Measurements from ENCODE around the gene COMMD4.
"Not testable (repeated sequence)": the region's sequence is repeated elsewhere in the genome, so short reads cannot be mapped to it uniquely, and the experiment has no call there.

Gene COMMD4

DNA sequence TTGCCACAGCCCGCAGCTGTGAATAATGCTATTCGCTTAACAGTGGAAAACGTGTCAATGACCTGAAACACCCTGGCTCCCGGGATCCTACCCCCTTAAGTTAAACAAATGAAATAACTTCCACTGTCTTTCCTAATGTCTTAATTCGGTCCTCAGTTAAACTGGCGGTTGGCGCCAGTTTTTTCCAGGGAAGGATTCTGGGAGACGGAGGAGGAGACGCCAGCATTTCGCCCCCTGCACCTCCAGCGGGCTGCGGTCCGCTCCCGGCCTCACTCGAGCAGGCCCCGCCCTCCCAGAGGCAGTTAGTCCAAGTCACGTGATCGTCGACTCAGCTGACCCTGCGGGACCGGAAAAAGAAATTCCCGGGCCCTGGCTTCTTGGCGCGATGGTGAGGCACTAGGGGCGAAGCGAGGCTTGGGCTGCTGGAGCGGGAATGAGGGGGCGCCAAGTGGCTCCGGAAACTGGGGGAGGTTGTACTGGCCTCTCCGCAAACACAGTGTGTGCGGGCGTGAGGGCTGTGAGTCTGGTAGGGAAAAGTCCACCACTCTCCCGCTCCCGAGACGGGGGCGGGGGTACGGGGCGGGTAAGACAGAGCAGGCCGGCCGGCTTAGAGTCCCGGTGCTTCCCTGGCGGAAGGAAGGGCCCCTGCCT is at the start of gene COMMD4:
Gene COMMD4 (plus strand): TSS at position 359 of the 651 bp plus-strand sequence. CDS start 27 bp downstream, at position 386.
- DNase-seq = peak; percentile 96

DNA sequence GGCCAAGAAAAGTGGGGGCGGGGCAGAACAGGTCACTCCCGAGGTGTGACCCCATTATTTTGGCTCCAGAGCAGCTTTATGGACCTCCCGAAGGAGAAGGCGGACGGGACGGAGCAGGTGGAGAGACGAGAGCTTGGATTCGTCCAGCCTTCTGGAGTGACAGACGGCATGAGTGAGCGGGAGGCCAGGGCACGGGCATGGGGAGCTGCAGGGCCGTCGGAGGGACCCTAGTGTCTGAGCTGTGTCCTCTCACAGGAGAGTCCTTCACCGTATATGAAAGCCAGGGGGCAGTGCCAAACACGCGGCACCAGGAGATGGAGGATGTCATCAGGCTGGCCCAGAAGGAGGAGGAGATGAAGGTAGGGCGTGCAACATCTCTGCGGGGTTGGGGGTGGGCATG is 42.2 kb upstream of the COMMD4 start:
- DNase-seq = not testable (repeated sequence)

DNA sequence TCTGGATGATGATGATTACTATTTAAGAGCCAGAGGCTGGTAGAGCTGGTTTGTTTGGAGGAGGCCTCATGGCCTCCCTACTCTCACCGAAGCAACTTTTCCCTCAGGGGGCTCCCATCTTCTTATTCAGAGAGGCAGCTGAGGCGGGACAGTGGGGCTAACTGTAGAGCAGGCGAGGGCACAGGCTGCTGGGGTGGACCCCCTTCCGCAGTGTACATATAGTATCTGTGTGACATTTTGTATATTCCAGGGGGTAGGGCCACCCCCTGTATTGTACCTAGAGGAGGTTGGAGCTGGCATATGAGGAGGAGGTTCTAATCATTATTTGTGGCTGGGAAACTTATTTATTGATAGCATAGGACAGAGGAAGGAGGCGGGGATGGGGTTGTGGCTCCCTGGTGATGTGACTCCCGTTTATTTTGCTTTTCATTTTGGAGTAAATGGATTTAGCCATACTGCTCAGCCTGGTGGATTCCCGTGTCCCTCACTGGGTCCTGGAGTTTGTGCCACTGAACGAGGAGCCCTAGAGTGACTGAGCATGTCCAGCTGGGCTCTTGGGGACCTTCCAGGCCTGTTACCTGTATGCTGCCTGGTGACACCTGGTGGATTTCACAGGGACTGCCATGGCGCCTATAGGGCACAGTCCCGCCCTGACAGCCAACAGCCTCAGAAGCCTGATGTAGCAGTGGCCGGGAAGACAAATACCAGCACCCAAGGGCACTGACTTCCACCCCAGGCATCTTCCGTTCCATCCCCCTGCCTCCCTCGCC is 37.1 kb upstream of the COMMD4 start:
- DNase-seq = not testable (repeated sequence)

DNA sequence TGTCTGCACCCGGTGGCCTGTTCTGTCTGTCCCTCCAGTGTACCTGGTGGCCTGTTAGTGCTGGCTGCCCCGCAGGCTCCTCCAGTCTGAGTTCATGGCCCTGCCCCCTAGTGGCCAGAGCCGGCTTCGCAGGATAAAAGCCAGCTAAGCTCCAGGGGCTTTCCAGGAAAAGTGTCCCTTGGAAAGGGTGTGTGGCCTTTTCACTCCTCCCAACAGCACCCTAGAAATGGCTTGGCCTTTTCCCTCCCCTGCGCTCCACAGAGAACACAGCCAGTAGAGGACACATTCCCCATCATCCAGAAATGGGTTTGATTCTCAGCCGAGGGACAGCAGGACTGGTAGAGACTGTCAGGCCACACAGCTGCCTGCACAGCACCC is 36.6 kb upstream of the COMMD4 start:
- not testable (repeated sequence) for DNase-seq

- not testable (repeated sequence) for DNase-seq
These were observed 35.8 kb upstream of the COMMD4 start for GRCh38 chr15:75300026-75300425.

DNA sequence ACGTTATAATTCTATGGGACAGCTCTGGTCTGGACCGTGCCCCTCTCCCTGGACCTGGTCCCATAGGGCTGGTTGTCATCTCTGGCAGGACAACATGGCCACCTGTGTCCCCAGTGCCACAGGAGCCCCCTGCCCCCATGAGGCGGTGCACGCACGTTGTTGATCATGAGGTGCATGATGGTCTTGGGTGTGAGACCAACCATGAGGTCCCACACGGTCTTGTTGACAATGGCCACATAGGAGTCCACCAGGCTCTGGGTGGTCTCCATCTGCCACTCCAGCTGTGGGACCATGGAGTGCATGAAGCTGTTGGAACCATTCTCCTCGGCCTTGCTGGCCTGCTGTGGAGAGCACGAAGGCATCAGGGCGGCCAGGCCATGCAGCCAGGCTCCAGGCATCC is 33.5 kb upstream of the COMMD4 start:
- DNase-seq = no peak

GRCh38 chr15:75302753-75303152 is 33.1 kb upstream of the COMMD4 start:
- not testable (repeated sequence) for DNase-seq

DNA sequence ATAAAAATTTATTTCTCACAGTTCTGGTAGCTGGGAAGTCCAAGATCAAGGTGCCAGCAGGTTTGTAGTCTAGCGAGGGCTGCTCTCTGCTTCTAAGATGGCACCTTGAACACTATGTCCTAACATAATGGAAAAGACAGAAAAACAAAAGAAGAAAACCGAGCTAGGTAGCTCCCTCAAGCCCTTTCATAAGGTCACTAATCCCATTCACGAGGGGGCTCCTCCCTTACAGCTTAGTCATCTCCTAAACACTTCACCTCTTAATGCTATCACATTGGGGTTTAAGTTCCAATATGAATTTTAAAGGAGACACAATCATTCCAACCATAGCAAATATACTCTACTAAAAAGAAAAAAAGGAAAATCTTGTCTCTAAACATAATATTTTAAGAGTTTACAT is 29.7 kb upstream of the COMMD4 start:
- no peak for DNase-seq

DNA sequence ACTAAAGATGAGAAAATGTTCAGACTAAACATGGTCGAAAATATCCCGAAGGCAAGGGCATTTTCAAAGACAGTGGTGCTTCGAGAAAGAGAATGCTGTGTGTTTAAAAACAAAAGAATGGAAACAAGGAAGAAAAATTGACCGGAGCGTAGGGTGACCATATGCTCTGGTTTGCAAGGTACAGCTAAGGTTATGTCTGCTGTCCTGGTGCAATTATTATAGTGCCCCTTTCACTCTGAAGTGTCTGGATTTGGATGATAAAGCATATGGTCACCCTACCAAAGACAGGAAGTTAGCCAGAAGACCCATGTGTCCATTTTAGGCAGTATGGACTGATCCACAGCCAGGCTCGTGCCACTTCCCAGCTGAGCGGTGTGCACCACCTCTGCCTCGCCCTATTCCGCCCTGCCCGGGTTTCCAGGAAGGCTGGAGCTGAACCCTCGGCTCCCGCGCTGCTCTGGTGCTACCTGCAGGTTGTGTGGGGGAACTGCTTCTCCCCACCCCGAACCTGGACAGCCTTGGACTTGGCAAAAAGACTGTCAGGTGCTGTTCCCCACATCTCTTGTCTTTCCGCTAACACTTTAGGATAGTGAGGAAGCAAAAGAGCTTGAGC is 28.0 kb upstream of the COMMD4 start:
- DNase-seq = no peak

DNA sequence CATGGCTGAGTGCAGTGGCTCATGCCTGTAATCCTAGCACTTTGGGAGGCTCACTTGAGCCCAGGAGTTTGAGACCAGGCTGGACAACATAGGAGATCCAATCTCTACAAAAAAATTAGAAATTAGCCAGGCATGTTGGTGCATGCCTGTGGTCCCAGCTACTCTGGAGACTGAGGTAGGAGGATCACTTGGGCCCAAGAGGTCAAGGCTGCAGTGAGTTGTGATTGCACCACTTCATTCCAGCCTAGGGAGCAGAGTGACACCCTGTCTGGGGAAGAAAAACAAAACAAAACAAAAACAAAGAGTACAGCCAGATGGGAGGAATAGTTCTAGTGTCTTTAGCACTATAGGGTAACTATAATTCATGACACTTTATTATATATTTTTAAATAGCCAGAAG is 26.2 kb upstream of the COMMD4 start:
- DNase-seq = no peak

GRCh38 chr15:75312548-75312947 is 23.3 kb upstream of the COMMD4 start:
- DNase-seq = not testable (repeated sequence)

DNA sequence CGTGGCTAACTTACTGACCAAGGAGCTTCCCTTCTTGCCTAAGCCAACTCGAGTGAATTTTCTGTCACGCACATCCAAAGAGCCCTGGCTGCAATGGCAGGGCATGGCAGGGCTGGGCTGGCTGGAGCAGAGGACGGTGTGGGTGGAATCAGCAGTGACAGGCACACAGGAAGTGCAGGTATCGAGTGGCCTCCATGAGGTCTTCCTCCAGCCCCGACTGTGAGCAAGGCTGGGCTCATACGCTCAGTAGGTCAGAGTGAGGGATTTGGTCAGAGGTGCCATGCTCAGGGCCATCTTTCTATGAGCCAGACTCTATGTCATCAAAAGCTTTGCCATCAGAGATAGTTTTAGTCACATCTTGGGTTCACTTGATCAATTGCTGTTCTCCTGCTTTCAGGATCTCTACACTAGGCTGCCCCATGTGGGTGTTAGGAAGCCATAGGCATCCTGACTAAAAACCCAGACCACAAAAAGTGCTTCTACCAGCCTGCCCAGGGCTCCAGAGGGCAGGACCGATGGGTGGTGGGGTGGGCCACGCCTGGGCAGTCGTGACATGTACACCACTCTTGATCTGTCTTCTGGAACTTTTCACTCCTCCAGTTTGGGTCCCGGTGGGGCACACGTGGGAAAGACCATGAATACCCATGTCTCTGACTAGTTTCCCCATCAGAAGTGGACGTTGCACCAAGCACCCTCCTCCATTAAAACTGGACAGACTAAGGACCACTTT is 22.6 kb upstream of the COMMD4 start:
- DNase-seq = no peak

DNA sequence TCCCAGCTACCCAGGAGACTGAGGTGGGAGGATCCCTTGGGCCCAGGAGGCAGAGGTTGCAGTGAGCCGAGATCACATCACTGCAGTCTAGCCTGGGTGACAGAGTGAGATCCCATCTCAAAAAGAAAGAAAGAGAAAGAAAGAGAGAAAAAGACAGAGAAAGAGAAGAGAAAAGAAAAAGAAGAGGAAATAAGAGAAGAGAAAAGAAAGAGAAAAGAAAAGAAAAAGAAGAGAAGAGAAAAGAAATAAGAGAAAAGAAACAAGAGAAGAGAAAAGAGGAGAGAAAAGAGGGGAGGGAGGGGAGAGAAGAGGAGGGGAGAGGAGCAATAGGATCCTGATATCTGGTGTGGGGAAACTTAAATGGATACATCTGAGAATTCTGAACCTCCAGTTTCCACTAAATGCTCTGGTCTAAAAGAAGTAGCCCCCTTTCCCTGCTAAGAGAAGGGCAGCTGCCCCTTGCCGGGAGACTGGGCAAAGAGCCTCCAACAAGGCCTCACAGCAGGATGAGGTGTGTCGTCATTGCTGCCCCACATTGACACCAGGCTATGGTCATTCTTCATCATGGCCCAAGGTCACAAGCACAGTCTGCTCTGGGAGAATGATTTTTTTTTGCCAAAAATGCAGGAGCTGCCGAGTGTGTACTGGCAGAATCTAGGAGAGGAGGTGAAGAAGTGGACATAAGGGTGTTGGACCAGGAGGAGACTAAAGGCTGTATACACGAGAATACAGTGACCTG is 21.1 kb upstream of the COMMD4 start:
- no peak for DNase-seq

DNA sequence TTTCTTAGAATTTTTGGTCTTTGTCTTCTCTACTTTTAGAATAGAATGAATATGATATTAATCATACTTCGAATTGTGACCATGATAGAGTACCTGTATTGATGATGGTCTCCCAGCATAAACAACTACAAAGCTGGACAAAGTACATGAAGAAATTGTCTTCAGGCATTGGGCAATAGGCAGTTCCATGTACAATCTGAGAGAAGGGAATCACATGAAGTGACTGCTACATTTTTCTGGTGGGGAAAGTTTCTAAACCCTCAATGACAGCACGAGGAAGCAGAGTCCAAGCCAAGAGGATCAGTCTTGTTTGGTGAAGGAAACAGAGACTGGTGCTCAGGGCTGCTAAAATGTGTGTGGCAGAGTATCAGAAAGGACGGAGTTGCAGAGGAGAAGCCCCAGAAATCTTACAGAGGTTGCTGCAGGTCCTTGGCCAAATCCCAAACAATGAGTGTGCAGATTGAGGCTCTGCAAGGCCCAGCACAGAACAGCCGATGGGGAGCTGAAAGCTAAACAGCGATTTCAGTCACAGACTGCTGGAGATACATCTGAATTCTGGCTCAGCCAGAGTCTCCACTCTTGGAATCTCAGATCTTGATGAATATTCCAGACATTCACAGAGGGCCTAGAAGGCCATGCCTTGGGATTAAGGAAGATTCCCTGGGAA is 16.5 kb upstream of the COMMD4 start:
- DNase-seq = not testable (repeated sequence)

DNA sequence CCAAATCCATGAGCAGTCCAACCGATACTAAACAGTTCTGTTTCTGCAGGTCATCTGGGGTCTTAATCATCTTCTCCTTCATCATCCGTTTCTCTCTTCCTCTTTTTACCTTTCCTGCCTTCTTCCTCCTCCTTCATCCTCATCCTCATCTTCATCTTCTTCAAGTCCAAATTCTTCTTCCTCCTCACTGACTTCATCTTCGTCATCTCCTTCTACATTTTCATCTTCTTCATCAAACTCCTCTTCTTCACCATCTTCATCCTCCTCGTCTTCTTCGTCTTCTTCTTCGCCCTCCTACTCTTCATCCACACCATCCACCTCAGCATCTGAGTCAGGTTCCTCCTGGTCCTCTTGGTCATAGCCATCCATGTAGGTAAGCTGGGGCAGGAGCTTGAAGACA is 14.2 kb upstream of the COMMD4 start:
- no peak for DNase-seq

GRCh38 chr15:75325922-75326321 is 9.9 kb upstream of the COMMD4 start:
- DNase-seq = no peak

DNA sequence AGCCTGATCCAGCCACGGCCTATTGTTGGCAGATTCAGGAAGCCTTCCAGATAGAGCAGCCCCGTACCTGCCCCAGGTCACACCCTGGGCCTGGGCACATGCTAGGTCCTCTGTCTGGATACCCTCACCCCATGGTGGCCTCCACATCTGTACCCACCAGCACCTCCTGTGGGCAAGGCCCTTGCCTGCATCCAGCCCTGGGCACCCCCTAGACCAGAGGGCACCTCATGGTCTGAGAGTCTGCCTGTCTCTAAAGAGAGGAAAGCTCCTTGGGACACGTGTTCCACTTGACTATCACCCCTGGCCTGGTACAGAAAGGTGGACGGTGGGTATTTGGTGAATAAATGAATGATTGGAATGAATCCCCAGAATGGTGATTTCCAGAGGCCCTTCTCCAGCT is 8.9 kb upstream of the COMMD4 start:
- DNase-seq = no peak

DNA sequence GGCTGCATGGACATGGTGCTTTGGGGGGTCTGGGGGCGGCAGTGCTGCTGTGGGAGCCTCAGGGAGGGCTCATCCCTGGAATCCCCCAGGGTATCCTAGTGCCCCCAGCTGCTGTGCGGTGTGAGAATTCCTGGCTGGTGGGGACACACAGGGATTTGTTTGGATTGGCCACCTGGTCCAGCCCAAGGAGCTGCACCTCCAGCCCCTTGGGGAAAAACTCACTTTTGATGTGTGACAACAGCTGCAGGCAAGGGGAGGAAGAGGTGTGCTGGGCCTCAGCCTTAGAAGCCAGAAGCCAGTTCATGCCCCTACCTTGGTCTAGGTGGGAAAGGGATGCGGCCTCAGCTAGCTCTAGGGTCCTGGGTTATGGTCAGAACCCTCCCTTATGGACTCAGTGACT is 8.4 kb upstream of the COMMD4 start:
- no peak for DNase-seq

DNA sequence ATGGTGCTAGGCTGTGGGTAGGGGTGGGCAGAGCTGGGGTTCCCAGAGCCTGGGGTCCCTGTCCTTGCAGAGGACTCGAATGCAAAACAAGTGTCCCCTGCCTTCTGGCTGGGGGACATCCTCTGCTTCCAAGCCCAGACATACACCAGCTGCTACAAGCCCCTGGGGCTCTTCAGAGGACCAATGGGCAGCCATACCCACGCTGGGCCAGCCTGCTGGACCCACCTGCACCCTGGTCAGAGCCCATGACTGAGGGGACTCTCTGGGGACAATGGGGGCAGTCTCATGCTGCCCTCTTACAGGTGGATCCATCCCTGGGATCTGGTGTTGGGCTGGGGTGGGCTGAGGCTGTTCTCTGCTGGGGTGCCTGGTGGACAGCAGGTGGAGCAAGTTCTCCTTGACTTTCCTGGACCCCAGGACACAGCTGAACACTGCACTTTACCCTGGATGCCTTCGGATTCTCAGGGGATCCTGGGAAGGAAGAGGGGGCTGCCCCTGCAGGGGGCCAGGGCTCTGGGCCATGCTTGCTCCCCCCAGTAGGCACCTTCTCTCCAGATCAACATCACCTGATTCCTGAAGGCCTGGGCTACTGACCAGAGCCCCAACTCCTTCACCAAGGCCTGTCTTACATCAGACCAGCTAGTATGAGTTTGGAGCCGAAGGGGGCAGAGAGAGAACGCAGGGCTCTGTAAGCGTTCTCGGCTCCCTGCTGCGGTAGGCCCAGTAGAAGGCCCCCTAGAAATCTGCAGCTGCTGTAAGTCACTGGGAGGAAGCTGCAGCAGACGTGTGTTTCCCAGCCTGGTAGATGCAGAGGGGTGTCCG is 7.2 kb upstream of the COMMD4 start:
- DNase-seq = no peak

DNA sequence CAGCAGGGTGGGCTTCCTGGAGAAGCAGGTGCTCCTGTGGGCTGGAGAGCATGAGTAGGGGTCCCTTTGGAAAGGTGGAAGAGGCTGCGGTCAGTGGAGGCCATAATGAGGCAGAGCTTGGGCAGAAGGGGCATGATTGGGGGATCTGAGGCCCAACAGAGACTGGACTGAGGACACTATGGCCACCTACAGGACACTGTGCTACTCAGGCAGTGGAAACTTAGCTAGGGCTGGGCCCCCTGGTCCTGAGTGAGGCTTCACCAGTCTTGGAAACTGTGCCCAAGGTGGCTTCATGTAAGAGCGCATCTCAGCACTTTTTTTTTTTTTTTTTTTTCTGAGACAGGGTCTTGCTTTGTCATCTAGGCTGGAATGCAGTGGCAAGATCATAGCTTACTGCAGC is 6.3 kb upstream of the COMMD4 start:
- no peak for DNase-seq

DNA sequence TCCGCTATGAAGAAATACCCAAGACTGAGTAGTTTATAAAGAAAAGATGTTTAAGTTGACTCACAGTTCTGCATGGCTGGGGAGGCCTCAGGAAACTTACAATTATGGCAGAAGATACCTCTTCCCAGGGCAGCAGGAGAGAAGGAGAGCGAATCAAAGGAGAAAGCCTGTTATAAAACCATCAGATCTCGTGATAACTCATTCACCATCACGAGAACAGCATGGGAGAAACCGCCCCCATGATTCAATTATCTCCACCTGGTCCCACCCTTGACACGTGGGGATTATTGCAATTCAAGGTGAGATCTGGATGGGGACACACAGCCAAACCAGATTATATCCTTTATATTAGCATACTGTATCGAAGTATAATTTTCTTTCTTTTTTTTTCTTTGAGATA is 3.8 kb upstream of the COMMD4 start:
- not testable (repeated sequence) for DNase-seq

Data from left hindlimb (tissue), 1 donor.